HEK293 (cell line): ENCODE results near the gene ICAM1.

Experiments
- KLF16 ChIP-seq: fragments of 450-650 bp; formaldehyde crosslinking; IDR thresholded peaks from 2 replicates; pipeline ENCODE4 v1.5.1; 2017; ENCODE audit warnings: missing biosample characterization, missing genetic modification characterization
- ZFP3 ChIP-seq: fragments of 450-650 bp; formaldehyde crosslinking; IDR thresholded peaks from 2 replicates; pipeline ENCODE4 v1.5.1; 2016; ENCODE audit warnings: low read depth, missing biosample characterization, missing genetic modification characterization
- ZNF768 ChIP-seq: fragments of 450-650 bp; formaldehyde crosslinking; IDR thresholded peaks from 2 replicates; pipeline ENCODE4 v1.5.1; 2018; ENCODE audit warnings: missing biosample characterization, mild to moderate bottlenecking, missing genetic modification characterization
- TF ChIP-seq, protein P1 (sequence below): fragments of 450-650 bp; formaldehyde crosslinking; IDR thresholded peaks from 2 replicates; pipeline ENCODE4 v1.5.1; 2016; ENCODE audit warnings: missing biosample characterization, missing genetic modification characterization, low read depth

DNA sequence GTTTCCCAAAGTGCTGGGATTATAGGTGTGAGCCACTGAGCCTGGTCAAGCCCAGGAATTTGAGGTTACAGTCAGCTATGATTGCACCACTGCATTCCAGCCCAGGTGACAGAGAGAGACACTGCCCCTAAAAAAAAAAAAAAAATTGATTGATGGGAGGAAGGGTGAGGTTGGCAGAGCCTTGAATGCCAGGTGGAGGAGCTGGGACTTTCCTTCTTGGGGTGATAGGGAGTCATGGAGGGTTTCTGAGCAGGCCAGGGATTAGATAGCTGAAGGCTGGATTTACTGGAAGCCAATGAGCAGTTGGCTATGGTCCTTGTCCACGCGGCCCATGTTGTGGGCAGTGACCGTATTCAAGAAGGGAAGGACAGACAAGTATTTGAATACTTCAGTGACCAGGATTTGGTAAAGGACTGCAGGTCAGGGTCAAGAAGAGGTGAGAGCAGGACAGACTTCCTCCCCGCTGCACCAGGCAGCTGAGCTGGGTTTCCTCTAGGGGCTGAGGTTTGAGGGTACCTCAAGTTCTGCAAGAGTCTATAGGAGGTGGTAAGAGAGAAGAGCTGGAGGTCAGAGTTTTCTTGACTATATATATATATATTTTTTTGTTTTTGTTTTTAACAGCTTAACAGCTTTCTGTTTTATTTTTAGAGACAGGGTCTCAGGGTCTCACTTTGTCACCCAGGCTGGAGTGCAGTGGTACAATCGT is 9.0 kb downstream of the ICAM1 start:
- TF ChIP-seq ZNF768 (tag by site-specific recombination) (no peak), KLF16 (tag by site-specific recombination) (no peak), ZFP3 (tag by site-specific recombination) (no peak)
- TF ChIP-seq, protein P1, sequence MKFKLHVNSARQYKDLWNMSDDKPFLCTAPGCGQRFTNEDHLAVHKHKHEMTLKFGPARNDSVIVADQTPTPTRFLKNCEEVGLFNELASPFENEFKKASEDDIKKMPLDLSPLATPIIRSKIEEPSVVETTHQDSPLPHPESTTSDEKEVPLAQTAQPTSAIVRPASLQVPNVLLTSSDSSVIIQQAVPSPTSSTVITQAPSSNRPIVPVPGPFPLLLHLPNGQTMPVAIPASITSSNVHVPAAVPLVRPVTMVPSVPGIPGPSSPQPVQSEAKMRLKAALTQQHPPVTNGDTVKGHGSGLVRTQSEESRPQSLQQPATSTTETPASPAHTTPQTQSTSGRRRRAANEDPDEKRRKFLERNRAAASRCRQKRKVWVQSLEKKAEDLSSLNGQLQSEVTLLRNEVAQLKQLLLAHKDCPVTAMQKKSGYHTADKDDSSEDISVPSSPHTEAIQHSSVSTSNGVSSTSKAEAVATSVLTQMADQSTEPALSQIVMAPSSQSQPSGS (tag by site-specific recombination) = no peak
